GM19463 (cell line): ENCODE data around the gene ENAH.
"Not testable (repeated sequence)": the region's sequence is repeated elsewhere in the genome, so short reads cannot be mapped to it uniquely, and the experiment has no call there.

ENCODE experiments used
- ATAC-seq: cut with Tn5 transposase; IDR thresholded peaks from one replicate; pipeline ENCODE4 v1.9.1; 2021; ENCODE audit warnings: mild to moderate bottlenecking, moderate library complexity; ENCODE audit not compliant: unreplicated experiment

Gene ENAH

GRCh38 chr1:225533238-225533637, 119.7 kb downstream of the ENAH start:
- ATAC-seq, result no peak

- no peak for ATAC-seq
These were observed 120.5 kb downstream of the ENAH start for GRCh38 chr1:225532240-225532944.

GRCh38 chr1:225529726-225530125, 123.2 kb downstream of the ENAH start:
- ATAC-seq, result no peak

- ATAC-seq, result no peak
These were observed 125.3 kb downstream of the ENAH start for GRCh38 chr1:225527575-225527974.

GRCh38 chr1:225526878-225527277, 126.0 kb downstream of the ENAH start:
- ATAC-seq, result no peak

GRCh38 chr1:225525377-225525776, 127.5 kb downstream of the ENAH start:
- ATAC-seq, result no peak

- ATAC-seq, result no peak
These were observed 128.4 kb downstream of the ENAH start for GRCh38 chr1:225524570-225524969.

- ATAC-seq, result no peak
These were observed 129.5 kb downstream of the ENAH start for GRCh38 chr1:225523263-225523950.

GRCh38 chr1:225522588-225523262, 130.2 kb downstream of the ENAH start:
- ATAC-seq, result no peak

- ATAC-seq, result no peak
These were observed 132.2 kb downstream of the ENAH start for GRCh38 chr1:225520587-225521227.

- ATAC-seq, result no peak
These were observed 133.6 kb downstream of the ENAH start for GRCh38 chr1:225519166-225519863.

- ATAC-seq, result no peak
These were observed 135.2 kb downstream of the ENAH start for GRCh38 chr1:225517697-225518096.

- ATAC-seq, result no peak
These were observed 135.7 kb downstream of the ENAH start for GRCh38 chr1:225517221-225517620.

GRCh38 chr1:225514671-225515081, 138.2 kb downstream of the ENAH start:
- no peak for ATAC-seq

- ATAC-seq, result not testable (repeated sequence)
These were observed 139.3 kb downstream of the ENAH start for GRCh38 chr1:225513576-225513975.

GRCh38 chr1:225511828-225512381, 141.0 kb downstream of the ENAH start:
- no peak for ATAC-seq

GRCh38 chr1:225510740-225511139, 142.2 kb downstream of the ENAH start:
- ATAC-seq, result not testable (repeated sequence)

- no peak for ATAC-seq
These were observed 143.2 kb downstream of the ENAH start for GRCh38 chr1:225509770-225510169.

GRCh38 chr1:225509376-225509707, 143.6 kb downstream of the ENAH start:
- no peak for ATAC-seq

GRCh38 chr1:225508538-225509375, 144.2 kb downstream of the ENAH start:
- no peak for ATAC-seq
